Erythroblast (primary cell): ENCODE data around the gene KCNQ2.

ENCODE experiments used
- GATA1 ChIP-seq: IDR thresholded peaks from 2 replicates; pipeline ENCODE4 v1.6.1; 2011; ENCODE audit warnings: low read depth, mild to moderate bottlenecking, control low read depth, low read length, moderate library complexity
- POLR2A ChIP-seq: IDR thresholded peaks from 2 replicates; pipeline ENCODE4 v1.6.1; 2011; ENCODE audit warnings: mild to moderate bottlenecking, low read length

DNA sequence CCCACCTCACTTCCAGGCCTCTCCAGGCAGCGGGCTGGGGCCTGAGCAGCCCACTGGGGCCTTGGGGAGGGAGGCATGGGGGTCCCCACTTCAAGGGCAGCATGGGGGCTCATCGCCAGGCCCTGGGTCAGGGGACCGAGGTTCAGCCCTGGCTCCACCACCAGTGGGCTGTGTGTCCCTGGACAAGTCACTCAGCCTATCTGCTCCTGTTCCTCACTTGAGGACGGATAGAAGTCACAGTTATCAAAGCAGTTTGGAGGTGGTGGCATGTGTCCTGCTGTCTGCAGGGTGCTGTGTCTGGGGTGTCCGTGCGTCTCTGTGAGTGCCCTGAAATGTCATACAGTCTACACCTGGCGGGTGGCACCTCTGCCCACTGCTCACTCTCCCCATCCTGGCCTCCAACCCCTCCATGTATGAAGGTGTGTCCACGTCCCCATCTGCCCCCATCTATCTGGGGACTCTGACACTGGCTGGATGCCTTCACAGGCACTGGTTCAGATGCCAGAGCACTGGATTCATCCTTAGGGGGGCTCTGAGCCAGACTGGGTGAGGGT lies 22.8 kb upstream of the KCNQ2 start:
- TF ChIP-seq POLR2A (no peak), GATA1 (no peak)
